ENCODE measurements around the gene SIM2. TPM values are rescaled to one million over a fixed set of nuclear protein-coding genes. Genes with fewer than 3 reads are reported as not detected.

The SIM2 gene
- total RNA-seq (2022; extraction: Qiagen RNA extraction; ENCODE audit: low read depth) = 5.3 to 8.6 TPM (median 7.0 TPM) in 5 replicates

DNA sequence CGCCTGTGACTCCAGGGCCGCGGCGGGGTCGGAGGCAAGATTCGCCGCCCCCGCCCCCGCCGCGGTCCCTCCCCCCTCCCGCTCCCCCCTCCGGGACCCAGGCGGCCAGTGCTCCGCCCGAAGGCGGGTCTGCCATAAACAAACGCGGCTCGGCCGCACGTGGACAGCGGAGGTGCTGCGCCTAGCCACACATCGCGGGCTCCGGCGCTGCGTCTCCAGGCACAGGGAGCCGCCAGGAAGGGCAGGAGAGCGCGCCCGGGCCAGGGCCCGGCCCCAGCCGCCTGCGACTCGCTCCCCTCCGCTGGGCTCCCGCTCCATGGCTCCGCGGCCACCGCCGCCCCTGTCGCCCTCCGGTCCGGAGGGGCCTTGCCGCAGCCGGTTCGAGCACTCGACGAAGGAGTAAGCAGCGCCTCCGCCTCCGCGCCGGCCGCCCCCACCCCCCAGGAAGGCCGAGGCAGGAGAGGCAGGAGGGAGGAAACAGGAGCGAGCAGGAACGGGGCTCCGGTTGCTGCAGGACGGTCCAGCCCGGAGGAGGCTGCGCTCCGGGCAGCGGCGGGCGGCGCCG, at the start of gene SIM2:
SIM2 (plus strand) TSS at position 135 of the 565 bp plus-strand sequence. CDS start 632 bp downstream, outside the sequence.

Other genes with a start within 250 kb of the SIM2 start
- gene CLDN14, start 219.0 kb upstream of the SIM2 start, total RNA-seq (2022; extraction: Qiagen RNA extraction; ENCODE audit: low read depth) = 0.12 TPM in 1 of 5 replicates, not detected in the others

Measured in A549 treated with GW870086 at 1 μM for 4 hours (cell line).